A673 (cell line): ENCODE measurements around the gene COX6B2.

Source experiments
- EZH2 ChIP-seq: fragments of 200-600 bp; sonication (generic); IDR thresholded peaks from 2 replicates; pipeline ENCODE4 v1.6.1; 2017; ENCODE audit warnings: borderline replicate concordance, low read depth, mild to moderate bottlenecking, mixed read lengths, antibody characterized with exemption, low read length; ENCODE audit not compliant: poor library complexity, severe bottlenecking
- TF ChIP-seq, protein P1 (sequence below): fragments of 300-800, 200-600 bp; sonication (generic); conservative IDR thresholded peaks from 2 replicates; pipeline ENCODE4 v1.5.1; 2017; ENCODE audit warnings: low read depth, mild to moderate bottlenecking, antibody characterized with exemption, low read length, moderate library complexity, mixed read lengths

DNA sequence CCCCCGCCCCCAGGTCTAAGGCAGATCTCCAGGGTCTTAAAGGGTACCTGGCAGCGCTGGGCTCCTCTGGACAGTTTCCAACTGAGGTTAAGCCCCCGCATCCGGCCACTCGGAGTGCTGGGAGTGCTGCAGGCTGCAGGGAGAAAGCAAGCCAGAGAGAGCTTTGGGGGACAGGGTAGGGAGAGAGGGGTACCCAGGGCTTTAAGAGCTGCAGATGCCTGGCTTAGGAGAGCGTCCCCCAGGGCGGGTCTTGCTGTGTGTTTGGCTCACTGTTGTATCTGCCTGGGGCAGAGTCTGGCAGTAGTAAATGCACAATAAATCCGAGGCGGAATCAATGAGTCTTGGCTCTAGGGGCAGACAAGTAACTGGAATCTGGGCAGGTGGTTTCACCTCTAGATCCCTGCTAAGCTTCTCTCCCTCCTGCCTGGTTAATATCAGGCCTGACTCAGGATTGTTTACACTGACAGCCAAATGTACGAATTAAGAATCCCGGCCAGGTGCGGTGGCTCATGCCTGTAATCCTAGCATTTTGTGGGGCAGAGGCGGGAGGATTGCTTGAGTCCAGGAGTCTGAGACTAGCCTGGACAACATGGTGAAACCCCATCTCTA lies 798 bp upstream of the COX6B2 start:
- TF ChIP-seq, protein P1, sequence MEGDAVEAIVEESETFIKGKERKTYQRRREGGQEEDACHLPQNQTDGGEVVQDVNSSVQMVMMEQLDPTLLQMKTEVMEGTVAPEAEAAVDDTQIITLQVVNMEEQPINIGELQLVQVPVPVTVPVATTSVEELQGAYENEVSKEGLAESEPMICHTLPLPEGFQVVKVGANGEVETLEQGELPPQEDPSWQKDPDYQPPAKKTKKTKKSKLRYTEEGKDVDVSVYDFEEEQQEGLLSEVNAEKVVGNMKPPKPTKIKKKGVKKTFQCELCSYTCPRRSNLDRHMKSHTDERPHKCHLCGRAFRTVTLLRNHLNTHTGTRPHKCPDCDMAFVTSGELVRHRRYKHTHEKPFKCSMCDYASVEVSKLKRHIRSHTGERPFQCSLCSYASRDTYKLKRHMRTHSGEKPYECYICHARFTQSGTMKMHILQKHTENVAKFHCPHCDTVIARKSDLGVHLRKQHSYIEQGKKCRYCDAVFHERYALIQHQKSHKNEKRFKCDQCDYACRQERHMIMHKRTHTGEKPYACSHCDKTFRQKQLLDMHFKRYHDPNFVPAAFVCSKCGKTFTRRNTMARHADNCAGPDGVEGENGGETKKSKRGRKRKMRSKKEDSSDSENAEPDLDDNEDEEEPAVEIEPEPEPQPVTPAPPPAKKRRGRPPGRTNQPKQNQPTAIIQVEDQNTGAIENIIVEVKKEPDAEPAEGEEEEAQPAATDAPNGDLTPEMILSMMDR, result no peak
- no peak for TF ChIP-seq EZH2
